CD4-positive, alpha-beta T cell treated with Interleukin-6 at 100 ng/mL for 8 hours (primary cell): ENCODE results near the gene CD209.
A peak's percentile ranks its signal among the peaks of the same experiment; 100 is the strongest.

Source experiments
- DNase-seq: peaks from one replicate; pipeline ENCODE4 v3.0.0-alpha.2; 2020; ENCODE audit warnings: mixed read lengths, low spot score

The CD209 gene

DNA sequence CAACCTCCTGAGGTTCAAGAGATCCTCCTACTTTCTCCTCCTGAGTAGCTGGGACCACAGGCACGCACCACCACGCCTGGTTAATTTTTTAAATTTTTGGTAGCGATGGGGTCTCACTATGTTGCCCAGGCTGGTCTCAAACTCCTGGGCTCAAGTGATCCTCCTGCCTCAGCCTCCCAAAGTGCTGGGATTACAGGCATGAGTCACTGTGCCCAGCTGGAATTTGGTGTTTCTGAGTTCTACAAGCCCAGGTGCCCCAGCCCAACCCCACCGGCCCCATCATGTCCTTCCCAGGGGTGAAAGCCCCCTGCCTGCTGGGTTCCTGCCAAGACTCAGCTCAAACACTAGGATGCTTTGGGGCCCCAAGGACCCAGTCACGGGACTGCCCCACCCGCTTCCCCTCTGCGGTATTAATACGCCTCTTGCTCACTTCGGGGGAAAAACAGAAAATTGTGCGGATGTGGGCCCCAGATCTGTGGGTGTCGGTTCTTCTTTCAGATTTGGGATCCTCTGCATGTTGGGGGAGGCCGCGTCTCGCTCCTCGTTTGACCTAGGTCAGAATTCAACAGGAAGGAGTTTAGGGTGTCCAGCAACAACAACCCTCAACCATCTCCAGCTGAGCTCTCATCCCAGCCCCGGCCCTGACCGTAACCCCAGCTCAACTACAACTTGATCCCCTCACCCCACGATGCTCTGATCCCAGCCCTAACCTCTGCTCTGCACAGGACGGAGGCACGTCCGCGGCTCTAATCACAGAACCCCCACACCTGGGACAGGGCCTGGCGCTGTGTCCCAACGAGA is 41.7 kb downstream of the CD209 start:
- DNase-seq, result peak; percentile 86

DNA sequence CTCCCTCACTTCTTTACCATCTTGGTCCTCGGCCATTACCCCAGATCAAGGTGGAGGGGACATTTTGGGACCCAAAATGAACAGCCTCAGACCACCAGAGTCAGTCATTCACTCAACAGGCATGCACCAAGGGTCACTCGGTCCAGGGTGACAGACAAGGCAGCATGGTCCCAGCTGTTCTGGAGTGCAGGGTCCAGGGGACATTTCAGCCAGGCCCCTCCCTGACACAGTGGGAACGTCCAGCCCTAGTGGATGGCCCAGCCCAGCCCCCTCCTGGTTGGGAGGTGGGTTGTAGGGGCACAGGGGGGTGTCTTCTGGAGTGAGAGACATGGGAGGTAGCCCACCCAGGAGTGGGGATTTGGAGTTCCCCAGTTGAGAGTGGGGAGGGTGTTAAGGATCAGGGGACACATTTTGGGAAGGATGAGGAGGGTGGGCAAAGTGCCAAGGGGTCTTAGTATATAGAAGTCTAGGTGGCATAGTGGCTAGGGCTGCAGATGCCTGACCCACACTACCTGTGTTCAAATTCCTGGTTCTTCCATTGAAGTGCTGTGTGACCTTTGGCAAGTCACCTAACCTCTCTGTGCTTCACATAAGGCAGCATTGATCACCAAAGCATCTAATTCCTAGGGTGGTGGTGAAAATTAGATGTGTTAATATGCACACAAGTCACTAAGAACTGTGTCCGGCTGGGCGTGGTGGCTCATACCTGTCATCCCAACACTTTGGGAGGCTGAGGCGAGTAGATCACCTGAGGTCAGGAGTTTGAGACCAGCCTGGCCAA is 42.9 kb downstream of the CD209 start:
- no peak for DNase-seq

DNA sequence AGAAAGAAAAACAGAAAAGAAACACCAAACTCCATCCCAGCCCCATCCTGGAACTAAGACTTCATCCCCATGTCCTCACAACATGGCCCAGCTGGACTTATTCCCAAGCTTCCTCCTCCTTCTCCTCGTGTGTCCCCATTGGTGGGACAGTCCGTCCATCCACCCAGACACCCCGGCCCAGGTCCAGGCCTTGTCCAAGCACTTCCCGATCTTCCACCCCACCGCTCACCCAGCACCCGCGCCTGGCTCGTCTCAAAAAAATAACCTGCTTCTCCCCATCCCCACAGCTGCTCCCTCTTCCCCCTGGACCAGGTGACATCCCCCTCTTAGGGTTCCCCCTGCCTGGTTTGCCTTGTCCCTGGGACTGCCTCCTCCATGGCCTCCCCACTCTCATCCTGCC is 44.0 kb downstream of the CD209 start:
- no peak for DNase-seq

DNA sequence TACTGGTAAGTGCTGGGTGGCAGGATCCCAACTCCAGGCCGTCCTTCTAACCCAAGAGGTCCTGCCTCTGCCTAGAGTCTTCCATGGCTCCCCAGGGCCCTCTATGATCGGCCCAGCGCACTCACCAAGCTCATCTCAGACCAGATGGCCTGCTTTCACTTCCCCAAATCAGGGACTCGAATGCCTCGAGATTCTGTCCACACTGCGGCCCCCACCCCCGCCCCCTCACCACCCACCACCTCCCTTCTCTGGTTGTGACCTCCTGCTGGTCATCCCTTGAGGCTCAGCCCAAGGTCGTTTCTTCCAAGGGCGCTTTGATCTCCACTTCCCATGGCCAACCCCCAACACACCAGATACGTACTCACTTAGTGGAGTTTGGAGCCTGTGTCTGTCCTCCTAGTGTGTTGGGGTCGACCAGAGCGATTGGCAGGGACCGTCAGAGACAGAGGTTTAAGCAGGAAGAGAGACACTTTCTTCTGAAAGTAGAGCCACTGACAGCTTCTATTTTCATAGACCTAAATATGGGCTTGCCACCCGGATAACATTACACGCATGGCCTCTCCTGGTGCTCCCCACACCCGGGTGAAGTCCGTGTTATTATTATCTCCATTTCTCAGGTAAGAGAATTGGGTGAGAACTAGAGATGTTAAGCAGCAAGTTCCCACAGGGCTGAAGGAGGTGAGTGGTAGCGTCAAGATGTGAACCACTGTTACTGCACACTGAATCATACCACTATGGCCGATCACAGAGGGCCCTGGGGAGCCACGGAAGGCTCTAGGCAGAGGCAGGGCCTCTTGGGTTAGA is 45.5 kb downstream of the CD209 start, which contains the start of gene FCER2:
Gene FCER2 (minus strand): TSS at position 478 of the 804 bp plus-strand sequence. CDS start 2,371 bp downstream, outside the sequence.
- DNase-seq, result no peak

DNA sequence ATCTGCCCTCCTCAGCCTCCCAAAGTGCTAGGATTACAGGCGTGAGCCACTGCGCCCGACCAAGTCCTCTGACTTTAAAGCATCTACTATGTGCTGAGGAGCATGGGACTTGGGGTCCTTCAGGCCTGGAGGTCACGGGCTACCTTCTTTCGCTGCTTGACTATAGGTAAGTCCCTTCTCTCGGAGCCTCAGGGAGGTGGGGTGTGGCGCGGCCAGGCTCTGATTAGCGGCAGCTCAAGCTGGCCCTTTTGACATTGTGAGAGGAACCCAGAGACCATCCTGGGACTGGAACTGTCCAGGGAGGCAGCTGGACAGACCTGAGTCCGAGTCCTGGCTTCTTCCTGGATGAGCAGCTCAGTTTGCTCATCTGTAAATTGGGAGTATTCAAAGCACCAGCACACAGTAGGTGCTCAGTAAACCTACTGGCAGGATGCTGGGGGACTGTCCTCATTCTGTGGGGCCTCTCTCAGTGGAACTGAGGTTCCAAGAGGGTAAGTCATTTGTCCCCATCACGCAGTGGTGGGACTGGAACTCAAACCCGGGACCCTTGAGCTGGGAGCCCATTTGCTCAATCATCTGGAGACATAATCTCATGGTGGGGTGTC is 46.2 kb downstream of the CD209 start:
- DNase-seq, result no peak

DNA sequence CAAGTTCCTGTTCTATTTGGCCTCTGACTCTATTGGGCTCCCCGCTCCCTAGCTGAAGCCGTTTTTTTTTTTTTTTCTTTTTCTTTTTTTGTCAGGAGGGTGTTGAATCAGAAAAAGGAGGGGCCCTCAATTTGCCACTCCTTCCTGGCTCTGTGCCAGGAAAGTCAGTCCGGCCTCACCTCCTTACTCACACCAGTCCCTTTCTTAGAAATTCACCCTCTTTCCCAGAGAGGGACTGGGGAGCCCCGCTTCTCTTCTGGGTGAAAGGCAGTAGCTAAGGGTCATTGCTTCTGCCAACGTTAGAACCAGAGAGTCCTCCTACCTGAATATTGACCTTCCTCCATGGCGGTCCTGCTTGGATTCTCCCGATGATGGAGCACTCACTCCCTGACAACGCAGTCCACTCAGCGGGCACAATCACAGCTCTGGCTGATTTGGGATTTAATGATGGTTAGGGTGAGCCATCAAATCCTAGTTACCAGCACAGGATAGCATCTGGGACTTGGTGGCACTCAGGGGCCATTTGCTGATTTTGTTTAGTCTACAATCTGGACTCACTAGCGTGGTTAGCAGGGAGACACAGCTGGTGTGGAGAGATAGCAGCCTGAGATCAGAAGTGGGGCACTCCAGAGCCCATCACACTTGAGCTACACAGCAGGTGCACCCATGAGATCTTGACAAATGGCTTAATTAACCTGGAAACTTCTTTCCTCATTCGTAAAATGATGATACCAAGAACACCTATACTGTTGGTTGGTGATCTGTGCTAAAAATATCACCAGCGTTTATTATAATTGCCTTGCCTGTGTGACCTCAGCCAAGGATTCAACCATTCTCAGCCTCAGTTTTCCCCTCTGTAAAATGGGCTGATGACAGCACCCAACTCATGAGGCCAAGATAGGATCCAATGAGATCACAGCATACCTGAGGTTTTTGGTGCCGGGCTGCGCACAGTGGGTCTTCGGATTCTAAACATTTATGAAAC is 47.6 kb downstream of the CD209 start:
- no peak for DNase-seq

DNA sequence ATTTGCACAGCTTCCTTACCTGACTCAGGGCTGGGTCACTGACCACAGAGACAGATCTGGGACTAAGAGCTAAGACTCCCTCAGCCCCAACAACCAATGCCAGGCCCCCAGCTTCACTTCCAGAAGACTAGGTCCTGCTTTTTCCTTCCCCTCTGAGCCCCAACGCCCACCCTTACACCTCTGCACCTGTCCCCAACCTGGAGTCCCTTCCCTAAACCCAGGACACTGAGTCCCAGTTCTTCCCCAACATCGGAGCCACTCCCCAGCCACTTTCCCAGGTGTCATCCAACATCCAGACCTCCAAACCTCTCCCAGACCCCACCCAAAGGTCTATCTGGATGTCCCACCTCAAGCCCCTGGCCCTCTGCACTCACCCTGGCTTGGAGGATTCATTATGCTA is 48.3 kb downstream of the CD209 start:
- no peak for DNase-seq

DNA sequence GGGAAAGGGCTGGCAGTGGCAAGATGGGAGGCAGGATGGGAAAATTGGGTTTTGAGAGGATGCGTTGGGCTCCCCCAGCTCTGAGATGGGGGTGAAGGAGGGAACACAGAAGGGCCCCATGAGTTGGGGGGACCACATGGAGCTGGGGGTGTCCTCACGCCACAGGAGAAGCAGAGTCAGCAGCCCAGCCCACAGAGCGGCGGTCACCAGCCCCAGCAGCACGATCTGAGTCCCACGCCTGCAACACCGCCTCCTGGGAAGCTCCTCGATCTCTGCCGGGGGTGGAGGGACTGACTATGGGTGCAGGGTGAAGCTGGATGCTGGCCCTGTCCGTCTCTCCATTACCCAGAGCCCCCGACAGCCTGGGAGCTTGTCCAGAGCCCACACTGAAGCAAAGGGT is 48.8 kb downstream of the CD209 start:
- DNase-seq, result no peak

DNA sequence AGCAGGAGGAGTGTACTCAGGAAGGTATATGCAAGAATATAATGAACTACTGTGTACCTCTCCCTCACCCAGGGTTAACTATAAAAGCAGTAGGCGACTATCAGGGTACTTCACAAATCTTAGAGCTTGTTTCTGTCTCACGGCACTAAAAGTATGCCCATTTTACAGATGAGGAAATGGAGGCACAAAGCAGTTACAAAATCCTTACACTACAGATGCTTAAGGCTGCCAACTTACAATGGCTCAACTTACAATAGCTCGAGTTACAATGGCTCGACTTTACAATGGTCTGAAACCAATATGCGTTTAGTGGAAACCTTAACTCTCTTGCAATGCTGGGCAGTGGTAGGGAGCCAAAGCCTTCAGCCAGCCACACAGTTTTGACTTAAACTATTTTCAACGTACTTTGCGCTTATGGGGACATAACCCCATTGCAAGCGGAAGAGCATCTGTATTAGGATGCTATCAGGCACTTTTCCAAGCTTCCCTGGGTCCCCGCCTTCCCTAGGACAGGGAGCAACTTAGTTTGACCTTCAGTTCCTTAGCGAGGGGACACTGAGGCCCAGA is 49.5 kb downstream of the CD209 start:
- DNase-seq, result no peak

DNA sequence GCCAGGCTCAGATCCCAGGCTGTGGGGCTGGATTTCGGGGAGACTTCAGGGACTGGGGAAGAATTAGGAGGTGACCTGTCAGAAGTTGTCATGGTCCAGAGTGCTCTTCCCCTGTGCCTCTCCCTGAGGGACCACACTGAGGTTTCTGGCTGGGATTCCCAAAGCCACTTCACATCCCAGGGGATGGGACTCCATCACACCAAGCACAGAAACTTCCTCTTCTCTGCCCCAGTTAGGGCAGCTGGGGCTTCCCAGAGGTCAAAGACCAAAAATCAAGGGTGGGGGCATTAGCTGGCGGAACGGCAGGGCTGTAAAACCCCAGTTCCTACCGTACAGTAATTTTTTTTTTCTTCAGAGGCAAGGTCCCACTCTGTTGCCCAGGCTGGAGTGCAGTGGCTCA is 52.8 kb downstream of the CD209 start:
- no peak for DNase-seq

DNA sequence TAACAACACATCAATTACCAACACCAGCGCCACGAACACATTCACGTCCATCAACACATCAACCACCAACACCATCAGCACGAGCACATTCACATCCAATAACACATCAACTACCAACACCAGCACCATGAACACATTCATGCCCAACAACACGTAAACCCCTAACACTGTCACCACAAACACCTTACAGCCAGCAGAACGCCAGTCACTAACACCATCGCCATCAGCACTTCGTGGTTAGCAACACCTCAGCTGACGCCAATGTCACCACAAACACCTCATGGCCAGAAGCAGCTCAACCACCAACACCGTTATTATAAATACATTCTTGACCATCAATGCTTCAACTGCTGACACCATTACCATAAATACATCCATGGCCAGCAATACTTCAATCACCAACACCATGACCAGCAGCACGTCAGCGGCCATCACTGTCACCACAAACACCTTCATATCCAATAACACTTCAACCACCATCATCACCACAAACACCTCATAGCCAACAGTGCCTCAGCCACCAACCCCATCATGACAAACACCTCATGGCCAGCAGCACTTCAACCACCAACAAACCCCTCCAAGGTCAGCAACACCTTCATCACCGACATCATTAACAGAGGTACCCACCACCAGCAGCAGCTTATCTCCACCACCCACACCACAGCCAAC is 54.8 kb downstream of the CD209 start:
- DNase-seq, result no peak

DNA sequence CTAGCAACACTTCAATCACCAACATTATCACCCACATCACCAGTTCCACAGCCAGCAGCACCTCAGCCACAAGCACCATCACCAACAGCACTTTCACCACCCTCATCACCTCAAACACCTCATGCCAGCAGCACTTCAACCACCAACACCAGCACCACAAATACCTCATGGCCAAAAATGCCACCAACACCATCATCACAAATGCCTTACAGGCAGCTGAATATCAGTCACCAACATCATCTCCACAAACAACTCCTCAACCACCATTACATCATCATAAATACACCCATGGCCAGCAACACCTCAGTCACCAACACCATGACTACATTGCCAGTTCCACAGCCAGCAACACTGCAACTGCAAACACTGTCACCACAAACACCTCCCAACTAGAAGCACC is 55.8 kb downstream of the CD209 start:
- DNase-seq, result no peak

DNA sequence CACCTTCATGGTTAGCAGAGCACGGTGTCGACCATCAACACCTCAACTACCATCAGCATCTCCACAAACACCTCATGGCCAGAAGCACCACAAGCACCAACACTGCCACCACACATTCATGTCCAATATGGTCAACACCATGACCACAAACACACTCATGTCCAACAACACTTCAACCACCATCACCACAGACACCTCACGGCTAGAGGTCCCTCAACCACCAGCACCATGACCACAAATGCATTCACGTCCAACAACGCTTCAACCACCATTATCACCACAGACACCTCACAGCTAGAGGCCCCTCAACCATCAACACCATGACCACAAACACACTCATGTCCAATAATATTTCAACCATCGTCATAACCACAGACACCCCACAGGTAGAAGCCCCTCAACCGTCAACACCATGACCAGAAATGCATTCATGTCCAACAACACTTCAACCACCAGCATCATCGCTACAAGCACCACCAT is 56.5 kb downstream of the CD209 start:
- no peak for DNase-seq
